HG02759 (cell line): ENCODE results near the gene COL19A1.
A peak's percentile ranks its signal among the peaks of the same experiment; 100 is the strongest.
"Not testable (repeated sequence)": the region's sequence is repeated elsewhere in the genome, so short reads cannot be mapped to it uniquely, and the experiment has no call there.

Source experiments
- ATAC-seq: cut with Tn5 transposase; IDR thresholded peaks from one replicate; pipeline ENCODE4 v1.9.1; 2021; ENCODE audit warnings: mild to moderate bottlenecking, moderate library complexity; ENCODE audit not compliant: unreplicated experiment

The COL19A1 gene

GRCh38 chr6:69866351-69866769, at the start of gene COL19A1:
TSS of gene COL19A1 (plus strand) at chr6:69866556. CDS start at chr6:69879568, 13,012 bp downstream.
- ATAC-seq, result peak; percentile 61

GRCh38 chr6:69816569-69816968, 49.8 kb upstream of the COL19A1 start:
- no peak for ATAC-seq

- no peak for ATAC-seq
These were observed 49.0 kb upstream of the COL19A1 start for GRCh38 chr6:69817358-69817757.

GRCh38 chr6:69818223-69818930, 48.0 kb upstream of the COL19A1 start:
- no peak for ATAC-seq

- no peak for ATAC-seq
These were observed 47.2 kb upstream of the COL19A1 start for GRCh38 chr6:69819138-69819537.

- ATAC-seq, result no peak
These were observed 46.3 kb upstream of the COL19A1 start for GRCh38 chr6:69820018-69820417.

GRCh38 chr6:69820438-69820837, 45.9 kb upstream of the COL19A1 start:
- no peak for ATAC-seq

GRCh38 chr6:69824355-69824754, 42.0 kb upstream of the COL19A1 start:
- ATAC-seq, result not testable (repeated sequence)

- ATAC-seq, result no peak
These were observed 40.5 kb upstream of the COL19A1 start for GRCh38 chr6:69825904-69826303.

GRCh38 chr6:69827276-69827893, 39.0 kb upstream of the COL19A1 start:
- ATAC-seq, result no peak

- ATAC-seq, result no peak
These were observed 33.8 kb upstream of the COL19A1 start for GRCh38 chr6:69832558-69832957.

- peak; percentile 83 for ATAC-seq
These were observed 30.8 kb upstream of the COL19A1 start for GRCh38 chr6:69835414-69836179.

GRCh38 chr6:69841862-69842261, 24.5 kb upstream of the COL19A1 start:
- no peak for ATAC-seq

GRCh38 chr6:69843189-69843588, 23.2 kb upstream of the COL19A1 start:
- ATAC-seq, result no peak

GRCh38 chr6:69846312-69846711, 20.0 kb upstream of the COL19A1 start:
- no peak for ATAC-seq

- no peak for ATAC-seq
These were observed 19.4 kb upstream of the COL19A1 start for GRCh38 chr6:69846770-69847491.

- ATAC-seq, result no peak
These were observed 18.9 kb upstream of the COL19A1 start for GRCh38 chr6:69847492-69847788.

- ATAC-seq, result no peak
These were observed 17.8 kb upstream of the COL19A1 start for GRCh38 chr6:69848552-69848951.

GRCh38 chr6:69852706-69853105, 13.7 kb upstream of the COL19A1 start:
- no peak for ATAC-seq

- no peak for ATAC-seq
These were observed 4.4 kb upstream of the COL19A1 start for GRCh38 chr6:69861986-69862385.

GRCh38 chr6:69863766-69864165, 2.6 kb upstream of the COL19A1 start:
- no peak for ATAC-seq
